8988T (cell line): ENCODE results near the gene KLF16.
A peak's percentile ranks its signal among the peaks of the same experiment; 100 is the strongest.

Experiments
- DNase-seq: peaks from one replicate; pipeline ENCODE4 v3.0.0; 2011

The KLF16 gene

DNA sequence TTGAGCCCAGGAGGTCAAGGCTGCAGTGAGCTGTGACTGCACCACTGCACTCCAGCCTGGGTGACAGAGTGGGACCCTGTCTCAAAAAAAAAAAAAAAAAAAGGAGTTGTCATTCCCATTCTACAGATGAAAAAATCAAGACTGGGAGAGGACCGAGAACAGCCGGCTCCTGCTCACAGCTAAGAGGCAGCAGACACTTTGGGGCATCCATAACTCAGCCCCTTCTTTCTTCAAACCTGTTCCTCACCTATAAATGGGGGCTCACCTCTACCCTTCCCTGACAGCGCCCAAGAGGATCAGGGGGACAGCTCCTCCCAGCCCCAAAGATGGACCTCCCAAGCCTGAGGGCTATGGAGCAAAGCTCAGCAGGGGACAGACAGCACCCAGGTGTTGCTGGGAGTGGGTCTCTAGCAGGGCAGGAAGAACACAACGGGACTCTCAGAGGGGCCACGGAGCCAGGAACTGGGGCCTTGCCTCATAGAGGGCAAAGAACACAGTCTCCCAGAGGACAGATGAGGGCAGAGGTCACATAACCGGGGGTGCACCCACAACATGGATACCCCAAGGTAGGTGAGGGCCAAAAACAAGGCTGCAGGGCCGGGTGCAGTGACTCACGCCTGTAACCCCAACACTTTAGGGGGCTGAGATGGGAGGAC lies 3.4 kb upstream of the KLF16 start:
- DNase-seq: no peak

GRCh38 chr19:1865172-1866010 lies 2.0 kb upstream of the KLF16 start:
- DNase-seq: no peak

GRCh38 chr19:1864480-1865171 lies 1.2 kb upstream of the KLF16 start:
- peak; percentile 88 for DNase-seq

DNA sequence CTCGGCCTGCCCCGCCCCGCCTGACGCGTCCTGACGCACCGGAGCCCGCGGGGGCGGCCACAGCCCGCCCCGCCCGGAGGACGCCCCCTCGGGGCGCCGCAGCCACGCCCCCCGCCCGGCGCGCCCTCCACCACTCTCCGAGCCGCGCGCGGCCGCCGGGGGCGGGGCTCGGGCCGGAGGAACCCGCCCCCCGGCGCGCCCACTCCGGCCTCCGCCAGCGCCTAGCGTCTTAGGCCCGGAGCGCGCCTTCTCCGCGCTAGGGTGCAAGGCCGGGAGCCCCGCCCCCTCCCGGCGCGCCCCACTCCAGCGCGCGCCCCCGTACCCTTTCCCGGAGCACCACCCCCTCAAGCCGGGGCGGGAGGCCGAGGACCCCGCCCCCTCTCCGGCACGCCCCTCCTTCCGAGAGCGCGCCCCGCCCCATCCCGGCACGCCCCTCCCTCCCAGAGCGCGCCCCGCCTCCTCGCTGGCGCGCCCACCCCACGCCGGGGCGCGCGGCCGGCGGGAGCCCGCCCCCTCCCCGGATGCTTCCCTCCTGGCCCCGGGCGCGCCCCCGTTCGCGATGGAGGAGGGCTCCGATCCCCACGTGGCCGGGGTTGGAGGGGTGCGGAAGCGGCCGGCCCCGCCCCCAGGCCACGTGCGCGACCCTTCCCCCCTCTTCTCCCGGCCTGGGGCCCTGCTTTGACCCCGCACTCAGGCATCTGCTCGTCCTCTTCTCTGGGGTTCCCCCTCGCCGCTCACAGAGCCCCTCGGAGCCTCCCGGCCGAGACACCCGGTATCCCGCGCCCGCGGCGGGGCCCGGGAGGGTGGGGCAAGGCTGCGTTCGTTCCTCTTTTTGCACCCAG lies 480 bp upstream of the KLF16 start:
- DNase-seq: peak; percentile 97

DNA sequence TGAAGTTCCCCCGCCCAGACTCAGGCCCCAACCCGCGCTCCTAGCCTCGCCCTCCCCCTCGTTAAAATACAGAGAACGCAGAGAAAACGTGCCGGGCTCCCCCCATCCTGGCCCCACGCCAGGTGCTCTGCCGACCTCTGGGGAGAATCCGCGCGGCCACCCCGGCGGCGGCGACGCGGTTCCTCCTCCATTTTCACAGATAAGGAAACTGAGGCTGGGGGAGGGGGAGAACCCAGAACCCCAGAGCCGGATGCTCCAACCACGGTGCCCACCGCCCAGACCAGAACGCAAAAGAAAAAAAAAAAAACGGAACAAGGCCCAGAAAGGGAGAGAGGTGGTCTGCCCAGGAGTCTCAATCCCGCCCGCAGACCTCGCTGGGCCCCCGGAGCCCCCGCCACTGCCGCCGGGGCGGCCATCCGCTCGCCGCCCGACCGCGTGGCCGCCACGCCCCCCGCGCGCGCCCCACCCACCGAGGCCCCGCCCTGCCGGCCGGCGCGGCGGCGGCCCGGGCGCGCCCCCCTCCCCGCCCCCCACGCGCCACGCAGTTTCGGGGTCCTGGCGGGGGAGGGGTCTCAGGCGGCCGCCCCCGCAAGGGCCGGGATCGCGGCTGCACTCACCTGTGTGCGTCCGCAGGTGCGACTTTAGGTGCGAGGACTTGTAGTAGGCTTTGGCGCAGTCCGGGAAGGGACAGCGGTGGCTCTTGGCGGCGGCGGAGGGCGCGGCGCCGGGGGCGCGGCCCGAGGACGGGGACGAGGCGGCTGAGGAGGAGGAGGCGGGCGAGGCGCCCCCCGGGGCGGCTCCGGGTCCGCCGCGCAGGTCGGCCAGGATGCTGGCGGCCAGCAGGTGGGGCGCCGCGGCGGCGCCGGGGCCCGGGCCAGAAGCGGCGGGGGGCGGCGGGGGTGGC lies 703 bp downstream of the KLF16 start:
- peak; percentile 81 for DNase-seq

GRCh38 chr19:1862068-1862423 lies 1.3 kb downstream of the KLF16 start:
- DNase-seq: no peak

DNA sequence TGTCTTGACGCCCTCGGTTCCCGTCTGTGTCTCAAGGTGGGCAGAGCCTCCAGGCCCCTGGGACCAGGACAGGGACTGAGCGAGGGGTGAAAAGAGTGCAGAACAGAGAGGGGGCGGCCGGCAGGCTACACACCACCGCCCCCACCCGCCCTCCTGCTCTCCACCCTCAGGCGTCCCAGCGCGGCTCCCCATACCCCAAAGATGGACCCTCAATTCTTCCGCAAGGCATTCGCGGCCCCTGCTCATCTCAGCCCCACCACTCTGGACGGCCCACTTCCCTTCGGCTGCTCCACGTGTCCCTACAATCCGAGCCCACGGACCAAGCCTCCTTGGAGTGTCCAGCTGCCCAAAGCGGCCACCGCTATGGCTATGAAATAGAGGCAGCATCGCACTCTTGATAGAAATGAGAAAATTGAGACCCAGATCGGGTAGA lies 1.8 kb downstream of the KLF16 start:
- DNase-seq: no peak

DNA sequence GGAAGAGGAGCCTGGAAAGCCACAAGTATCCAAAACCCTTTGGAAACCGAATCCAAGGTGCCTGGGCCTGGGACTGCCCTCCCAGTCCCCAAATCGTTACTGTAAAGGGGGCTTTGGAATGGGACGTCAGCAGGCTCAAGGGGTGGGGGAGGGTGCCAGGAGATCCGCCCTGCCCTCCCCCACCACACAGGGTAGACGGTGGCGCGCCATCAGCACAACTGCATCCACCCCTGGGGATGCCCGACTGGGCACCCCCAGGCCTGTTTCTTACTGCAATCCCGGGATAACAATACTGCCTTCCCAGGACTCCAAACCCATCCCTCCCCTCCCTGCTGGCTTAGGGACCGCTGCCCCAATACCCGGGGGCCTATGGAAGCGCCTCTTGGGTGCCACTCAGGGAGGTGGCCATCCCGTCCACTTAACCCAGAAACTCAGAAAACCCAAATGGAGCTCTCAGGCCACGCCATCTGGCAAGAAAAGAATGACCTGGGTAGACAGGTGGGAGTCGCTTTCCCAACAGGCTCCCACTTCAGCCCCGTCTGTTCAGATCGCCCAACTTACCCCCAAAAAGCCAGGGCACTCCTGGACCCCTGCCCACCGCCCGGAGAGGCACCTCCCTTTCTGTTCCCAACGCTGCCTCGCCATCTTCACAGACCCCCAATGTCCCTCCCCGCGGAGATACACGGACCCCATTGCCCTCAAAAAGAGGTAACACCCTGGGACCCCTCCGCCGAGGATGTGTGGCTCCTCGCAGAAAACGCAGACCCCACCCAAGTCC lies 2.4 kb downstream of the KLF16 start:
- peak; percentile 56 for DNase-seq

- DNase-seq: peak; percentile 61
Measured at GRCh38 chr19:1860042-1860775, 3.2 kb downstream of the KLF16 start.

GRCh38 chr19:1859331-1859781 lies 4.0 kb downstream of the KLF16 start:
- no peak for DNase-seq

DNA sequence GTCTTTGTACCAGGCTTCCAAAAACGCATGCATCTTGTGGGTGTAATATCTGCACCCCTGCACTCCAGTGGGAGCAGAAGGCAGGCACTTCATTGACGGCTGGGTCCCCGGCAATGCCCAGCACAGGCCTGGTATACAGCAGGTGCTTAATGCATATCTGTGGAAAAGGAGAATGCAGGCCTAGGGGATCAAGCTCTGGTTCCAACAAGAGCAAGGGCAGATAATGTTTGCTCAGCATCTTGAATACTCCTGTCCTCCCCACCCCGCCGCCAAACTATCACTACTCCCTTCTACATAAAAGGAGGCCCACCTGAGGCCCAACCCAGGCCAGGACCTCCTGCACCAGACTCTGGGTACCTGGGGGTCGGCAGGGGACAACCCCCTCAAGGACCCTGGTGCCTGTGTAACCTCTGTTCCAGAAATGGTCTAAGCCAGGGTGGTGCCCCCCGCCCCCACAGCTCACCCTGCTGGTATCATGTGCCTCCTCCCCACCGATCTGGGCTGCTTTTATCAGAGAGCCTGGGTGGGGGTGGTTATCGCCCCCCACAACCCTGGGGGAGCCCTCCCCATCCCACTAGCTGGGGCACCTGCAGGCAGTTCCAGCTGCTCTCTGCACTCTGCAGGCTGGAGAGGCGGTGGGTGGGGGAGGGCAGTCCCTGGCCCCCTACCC lies 4.8 kb downstream of the KLF16 start:
- DNase-seq: no peak

GRCh38 chr19:1857648-1858326 lies 5.6 kb downstream of the KLF16 start:
- DNase-seq: no peak

GRCh38 chr19:1856698-1857603 lies 6.4 kb downstream of the KLF16 start:
- no peak for DNase-seq

GRCh38 chr19:1856345-1856697 lies 7.1 kb downstream of the KLF16 start:
- DNase-seq: no peak

GRCh38 chr19:1855828-1856255 lies 7.5 kb downstream of the KLF16 start:
- DNase-seq: no peak

GRCh38 chr19:1855040-1855827 lies 8.1 kb downstream of the KLF16 start:
- peak; percentile 98 for DNase-seq

GRCh38 chr19:1854542-1855039 lies 8.8 kb downstream of the KLF16 start:
- DNase-seq: no peak
